Measurements from ENCODE around the gene NUDT17.

DNA sequence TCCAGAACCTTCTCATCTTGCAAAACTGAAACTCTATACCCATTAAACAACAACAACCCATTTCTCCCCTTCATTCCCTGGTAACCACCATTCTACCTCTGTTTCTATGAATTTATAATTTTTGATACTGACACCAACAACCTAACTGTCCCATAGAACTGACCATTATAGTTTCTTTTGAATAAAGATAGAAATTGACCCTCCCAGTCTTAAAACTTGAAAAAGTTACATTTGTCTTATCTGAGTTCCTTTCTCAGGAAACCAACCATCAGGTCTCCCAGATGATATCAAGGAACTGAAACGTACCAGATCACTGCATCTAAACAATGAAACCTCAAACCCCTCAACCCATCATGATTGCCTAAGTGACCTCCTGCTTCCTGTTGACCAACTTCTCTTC, 48.7 kb upstream of the NUDT17 start:
- TF ChIP-seq, protein P1, sequence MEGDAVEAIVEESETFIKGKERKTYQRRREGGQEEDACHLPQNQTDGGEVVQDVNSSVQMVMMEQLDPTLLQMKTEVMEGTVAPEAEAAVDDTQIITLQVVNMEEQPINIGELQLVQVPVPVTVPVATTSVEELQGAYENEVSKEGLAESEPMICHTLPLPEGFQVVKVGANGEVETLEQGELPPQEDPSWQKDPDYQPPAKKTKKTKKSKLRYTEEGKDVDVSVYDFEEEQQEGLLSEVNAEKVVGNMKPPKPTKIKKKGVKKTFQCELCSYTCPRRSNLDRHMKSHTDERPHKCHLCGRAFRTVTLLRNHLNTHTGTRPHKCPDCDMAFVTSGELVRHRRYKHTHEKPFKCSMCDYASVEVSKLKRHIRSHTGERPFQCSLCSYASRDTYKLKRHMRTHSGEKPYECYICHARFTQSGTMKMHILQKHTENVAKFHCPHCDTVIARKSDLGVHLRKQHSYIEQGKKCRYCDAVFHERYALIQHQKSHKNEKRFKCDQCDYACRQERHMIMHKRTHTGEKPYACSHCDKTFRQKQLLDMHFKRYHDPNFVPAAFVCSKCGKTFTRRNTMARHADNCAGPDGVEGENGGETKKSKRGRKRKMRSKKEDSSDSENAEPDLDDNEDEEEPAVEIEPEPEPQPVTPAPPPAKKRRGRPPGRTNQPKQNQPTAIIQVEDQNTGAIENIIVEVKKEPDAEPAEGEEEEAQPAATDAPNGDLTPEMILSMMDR (IDR thresholded peaks at IDR 0.05): no peak
- no peak for TF ChIP-seq POLR2A (IDR thresholded peaks at IDR 0.05)

All from esophagus squamous epithelium (tissue), 4 donors.